GM10248 (cell line): Measurements from ENCODE around the gene ZNF318.

Experiments used
- CTCF ChIA-PET: fragments of 300-600 bp; sonication (Branson Sonifier 250); formaldehyde crosslinking; extraction: SDS; loops from one replicate; lab custom pipeline; 2021; ENCODE audit warnings: antibody characterized with exemption; lab: Yijun Ruan, JAX
- POLR2A ChIA-PET: fragments of 350-650 bp; sonication (Branson Sonifier 250); formaldehyde crosslinking; extraction: SDS; loops from one replicate; lab custom pipeline; 2020; ENCODE audit warnings: antibody characterized with exemption; lab: Yijun Ruan, JAX
- DNase-seq: peaks from one replicate; pipeline ENCODE4 v3.0.0; 2012; ENCODE audit errors: extremely low spot score
- TF ChIP-seq, protein P1 (sequence below): IDR thresholded peaks from 2 replicates; pipeline ENCODE4 v1.5.1; 2012; ENCODE audit warnings: mild to moderate bottlenecking, low read depth; ENCODE audit errors: extremely low read depth, missing control alignments, control extremely low read depth

The ZNF318 gene

DNA sequence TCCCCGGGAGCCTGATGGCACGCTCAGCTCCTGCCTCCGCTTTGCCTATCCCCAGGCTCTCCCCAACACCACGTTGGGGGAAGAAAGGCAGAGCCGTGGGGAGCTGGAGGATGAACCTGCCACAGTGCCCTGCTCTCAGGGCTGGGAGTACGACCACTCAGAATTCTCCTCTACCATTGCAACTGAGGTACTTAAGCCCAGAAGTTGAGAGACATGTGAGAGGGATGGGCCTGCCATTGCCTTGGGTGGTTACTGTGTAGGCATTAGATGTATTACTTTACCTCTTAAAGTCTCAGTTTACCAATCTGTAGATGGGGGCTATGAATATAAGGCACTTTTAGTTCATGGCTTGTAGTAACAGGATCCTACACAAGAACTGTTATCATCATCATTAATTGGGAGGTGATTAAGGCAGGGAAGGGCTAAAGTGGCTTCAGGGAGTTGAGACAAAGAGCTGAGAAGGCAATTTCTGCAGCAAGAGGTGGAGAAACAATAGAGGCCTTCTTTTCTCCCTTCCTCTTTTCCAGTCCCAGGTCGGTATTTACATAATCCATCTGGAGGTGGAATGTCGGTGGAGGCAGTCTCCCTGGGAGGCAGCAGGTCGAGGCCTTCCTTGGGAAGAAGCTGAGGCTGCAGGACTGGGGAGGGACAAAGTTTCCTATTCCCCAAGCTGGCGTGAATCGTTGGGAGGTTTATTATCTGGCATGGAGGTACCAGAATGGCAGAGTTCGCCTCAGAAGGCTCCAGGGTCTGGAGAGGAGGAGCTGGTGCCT lies 70.7 kb downstream of the ZNF318 start:
- no peak for DNase-seq
- ChIA-PET CTCF (interaction anchor here (0.9 to 1.7 kb wide), 4 partner anchors 11 to 36 kb away, joined by 3 to 6 read pairs (median 4); no protein-coding TSS in a partner anchor), POLR2A (no interaction called here)
- TF ChIP-seq, protein P1, sequence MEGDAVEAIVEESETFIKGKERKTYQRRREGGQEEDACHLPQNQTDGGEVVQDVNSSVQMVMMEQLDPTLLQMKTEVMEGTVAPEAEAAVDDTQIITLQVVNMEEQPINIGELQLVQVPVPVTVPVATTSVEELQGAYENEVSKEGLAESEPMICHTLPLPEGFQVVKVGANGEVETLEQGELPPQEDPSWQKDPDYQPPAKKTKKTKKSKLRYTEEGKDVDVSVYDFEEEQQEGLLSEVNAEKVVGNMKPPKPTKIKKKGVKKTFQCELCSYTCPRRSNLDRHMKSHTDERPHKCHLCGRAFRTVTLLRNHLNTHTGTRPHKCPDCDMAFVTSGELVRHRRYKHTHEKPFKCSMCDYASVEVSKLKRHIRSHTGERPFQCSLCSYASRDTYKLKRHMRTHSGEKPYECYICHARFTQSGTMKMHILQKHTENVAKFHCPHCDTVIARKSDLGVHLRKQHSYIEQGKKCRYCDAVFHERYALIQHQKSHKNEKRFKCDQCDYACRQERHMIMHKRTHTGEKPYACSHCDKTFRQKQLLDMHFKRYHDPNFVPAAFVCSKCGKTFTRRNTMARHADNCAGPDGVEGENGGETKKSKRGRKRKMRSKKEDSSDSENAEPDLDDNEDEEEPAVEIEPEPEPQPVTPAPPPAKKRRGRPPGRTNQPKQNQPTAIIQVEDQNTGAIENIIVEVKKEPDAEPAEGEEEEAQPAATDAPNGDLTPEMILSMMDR, result no peak

DNA sequence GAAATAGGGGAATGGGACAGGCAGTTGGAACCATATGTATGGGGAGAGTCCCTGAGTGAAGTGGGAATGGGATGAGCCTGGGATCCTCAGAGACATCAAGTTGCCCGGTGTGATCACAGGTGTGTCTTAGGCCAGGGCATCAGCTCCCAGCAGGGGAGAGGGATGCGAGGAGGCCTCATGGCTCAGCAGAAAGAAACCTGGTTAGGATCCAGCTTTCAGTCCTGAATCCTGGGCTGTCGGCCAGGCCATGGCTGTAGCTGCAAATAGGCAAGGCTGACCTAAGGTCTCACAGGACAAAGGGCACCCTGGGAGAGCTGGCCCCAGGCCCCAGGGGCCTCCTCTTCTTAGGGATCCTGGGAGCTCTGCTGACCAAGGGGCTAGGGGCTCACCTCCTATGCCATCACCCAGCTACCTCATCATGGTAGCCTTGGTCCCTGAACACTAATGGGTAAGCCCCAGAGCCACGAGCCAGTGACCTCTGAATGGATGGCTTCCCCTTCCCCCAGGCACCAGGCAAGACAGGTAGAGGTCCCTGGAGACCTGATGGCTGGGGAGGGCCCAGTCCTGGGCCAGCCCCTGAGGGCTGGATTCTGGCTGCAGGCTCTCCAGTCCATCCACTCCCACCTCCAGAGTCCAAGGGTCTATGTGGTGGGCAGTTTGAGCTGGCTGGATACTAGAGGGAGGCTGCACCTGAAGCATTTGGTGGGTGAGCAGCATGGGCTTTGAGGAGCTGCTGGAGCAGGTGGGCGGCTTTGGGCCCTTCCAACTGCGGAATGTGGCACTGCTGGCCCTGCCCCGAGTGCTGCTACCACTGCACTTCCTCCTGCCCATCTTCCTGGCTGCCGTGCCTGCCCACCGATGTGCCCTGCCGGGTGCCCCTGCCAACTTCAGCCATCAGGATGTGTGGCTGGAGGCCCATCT lies 71.5 kb downstream of the ZNF318 start, which contains the start of gene SLC22A7:
Gene SLC22A7, plus strand, starts transcription at position 617 of the 921 bp plus-strand sequence. Its CDS starts 99 bp downstream, at position 716.
- CTCF ChIA-PET, result interaction anchor here (1.0 to 3.7 kb wide), 7 partner anchors 10 to 240 kb away, joined by 3 to 24 read pairs (median 6); partner anchors contain the start of gene CRIP3
- POLR2A ChIA-PET, result no interaction called here
- DNase-seq, result no peak
- TF ChIP-seq, protein P1, result no peak

DNA sequence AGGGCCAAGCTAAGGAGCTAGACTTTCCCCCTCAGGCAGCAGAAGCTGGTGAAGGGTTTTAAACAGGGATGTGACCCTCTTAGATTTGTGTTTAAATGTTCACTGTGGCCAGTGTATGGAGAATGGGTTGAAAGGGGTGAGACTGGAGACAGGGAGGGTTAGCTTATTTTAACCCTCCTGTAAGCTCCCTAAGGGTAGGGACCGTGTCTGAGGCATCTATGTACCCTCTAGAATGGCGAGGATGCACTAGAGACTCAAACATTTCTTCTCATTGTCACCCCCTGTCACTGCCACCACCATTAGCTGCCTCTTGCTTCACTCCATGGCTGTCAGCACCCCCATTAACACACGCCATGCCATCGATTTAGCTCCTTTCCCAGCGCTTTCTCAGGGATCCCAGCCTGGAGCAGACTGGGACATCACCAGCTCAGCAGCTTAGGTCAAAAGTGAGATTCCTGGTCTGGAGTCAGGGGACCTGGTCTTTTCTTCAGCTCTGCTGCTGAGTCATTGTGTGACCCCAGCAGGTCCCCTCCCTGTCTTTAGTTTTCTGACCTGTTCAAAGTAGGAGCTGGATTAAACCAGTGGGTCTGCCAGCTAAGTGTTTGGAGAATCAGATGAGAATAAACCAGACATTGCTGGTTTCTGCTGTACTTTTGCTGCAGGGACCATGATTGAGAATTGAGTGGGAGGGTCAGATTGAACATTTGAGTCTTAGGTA lies 72.5 kb downstream of the ZNF318 start:
- TF ChIP-seq, protein P1, result no peak
- no peak for DNase-seq
- POLR2A ChIA-PET, result interaction anchor here (0.6 kb wide), 1 partner anchor 9 kb away, joined by 3 read pairs; no protein-coding TSS in a partner anchor
- CTCF ChIA-PET, result interaction anchor here (0.8 to 3.7 kb wide), 7 partner anchors 10 to 241 kb away, joined by 3 to 24 read pairs (median 6); partner anchors contain the start of gene CRIP3

DNA sequence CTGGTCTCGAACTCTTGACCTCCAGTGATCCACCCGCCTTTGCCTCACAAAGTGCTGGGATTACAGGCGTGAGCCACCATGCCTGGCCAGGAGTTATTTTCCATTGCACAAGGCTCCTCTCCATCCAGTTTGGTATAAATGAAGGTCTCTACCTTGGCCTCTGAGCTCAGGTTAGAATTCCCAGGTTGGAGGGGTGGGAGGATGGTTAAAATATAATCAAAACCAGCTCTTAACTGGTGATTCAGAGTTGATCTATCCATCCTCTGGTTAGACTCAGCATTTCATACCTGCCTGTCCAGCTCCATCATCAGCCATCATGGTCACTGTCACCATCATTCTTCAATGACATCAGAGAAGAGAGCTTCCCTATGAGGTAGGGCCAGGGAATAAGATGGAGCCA lies 74.0 kb downstream of the ZNF318 start:
- TF ChIP-seq, protein P1, result no peak
- ChIA-PET CTCF (interaction anchor here (1.2 to 3.7 kb wide), 3 partner anchors 12 to 66 kb away, joined by 4 to 24 read pairs (median 11); partner anchors contain the start of genes CRIP3 and DNPH1), POLR2A (interaction anchor here (1.1 kb wide), 1 partner anchor 26 kb away, joined by 3 read pairs; no protein-coding TSS in a partner anchor)
- no peak for DNase-seq

DNA sequence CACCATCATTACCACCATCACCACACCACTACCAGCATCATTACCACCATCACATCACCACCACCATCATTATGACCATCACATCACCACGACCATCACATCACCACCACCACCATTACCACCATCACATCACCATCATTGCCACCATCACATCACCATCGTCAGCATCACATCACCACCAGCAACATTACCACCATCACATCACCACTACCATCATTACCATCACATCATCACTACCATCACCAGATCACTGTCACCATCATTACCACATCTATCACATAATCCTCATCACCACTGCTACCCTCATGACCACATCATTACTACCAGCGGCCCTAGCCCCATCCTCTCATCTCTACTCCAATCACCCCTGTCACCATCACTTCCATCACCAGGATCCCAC lies 74.9 kb downstream of the ZNF318 start:
- CTCF ChIA-PET, result interaction anchor here (3.7 kb wide), 1 partner anchor 13 kb away, joined by 24 read pairs; the partner anchor contains the start of gene CRIP3
- POLR2A ChIA-PET, result no interaction called here
- TF ChIP-seq, protein P1, result no peak
- DNase-seq, result no peak
